Endothelial cell of umbilical vein (primary cell): ENCODE data around the gene TYRP1.

ENCODE experiments used
- CTCF ChIP-seq, 2 donors: IDR thresholded peaks; 1 replicate in 1 of 2; 2 replicates in 1 of 2; pipeline ENCODE4 v1.5.1; 2011; ENCODE audit warnings: low read length in 2 of 2, mild to moderate bottlenecking in 2 of 2, moderate library complexity in 2 of 2, control low read depth in 1 of 2, inconsistent platforms in 1 of 2, low read depth in 1 of 2; ENCODE audit not compliant: insufficient read depth in 1 of 2; ENCODE audit errors: extremely low read depth in 1 of 2
- EZH2 ChIP-seq: IDR thresholded peaks from 2 replicates; pipeline ENCODE4 v1.6.1; 2012; ENCODE audit warnings: borderline replicate concordance, low read depth, mild to moderate bottlenecking, moderate library complexity, low read length, inconsistent platforms; ENCODE audit not compliant: severe bottlenecking
- FOS ChIP-seq: IDR thresholded peaks from 2 replicates; pipeline ENCODE4 v1.6.1; 2011; ENCODE audit warnings: mild to moderate bottlenecking, low read length, moderate library complexity, borderline replicate concordance; ENCODE audit not compliant: insufficient read depth
- MAX ChIP-seq: IDR thresholded peaks from 2 replicates; pipeline ENCODE4 v1.6.1; 2011; ENCODE audit not compliant: insufficient read depth, insufficient read length
- MYC ChIP-seq: IDR thresholded peaks from one replicate; pipeline ENCODE4 v1.6.1; 2011; ENCODE audit warnings: mild to moderate bottlenecking, low read depth, low read length
- POLR2A ChIP-seq: IDR thresholded peaks from 2 replicates; pipeline ENCODE4 v1.6.1; 2012; ENCODE audit warnings: low read depth, mild to moderate bottlenecking, control low read depth, low read length
- POLR2AphosphoS5 ChIP-seq: IDR thresholded peaks from 2 replicates; pipeline ENCODE4 v1.6.1; 2012; ENCODE audit warnings: low read depth, mild to moderate bottlenecking, control low read depth, low read length, moderate library complexity; ENCODE audit not compliant: insufficient read depth

- TF ChIP-seq POLR2AphosphoS5 (no peak), POLR2A (no peak), CTCF (IDR thresholded peaks at IDR 0.05; ENCODE audit: extremely low read depth in 1 of 2, insufficient read depth in 1 of 2, low read depth in 1 of 2, low read length in 2 of 2) (no peak), EZH2 (no peak), MYC (no peak), FOS (no peak), MAX (no peak)
These were observed 45.9 kb downstream of the TYRP1 start for GRCh38 chr9:12739014-12739652.
